Measurements from ENCODE around the gene JAM3. TPM values are rescaled to one million over a fixed set of nuclear protein-coding genes. Genes with fewer than 3 reads are reported as not detected.
A peak's percentile ranks its signal among the peaks of the same experiment; 100 is the strongest.

The JAM3 gene
- total RNA-seq, 4 donors from 2014 or later, result 13.3 to 36.0 (median 16.8) TPM

DNA sequence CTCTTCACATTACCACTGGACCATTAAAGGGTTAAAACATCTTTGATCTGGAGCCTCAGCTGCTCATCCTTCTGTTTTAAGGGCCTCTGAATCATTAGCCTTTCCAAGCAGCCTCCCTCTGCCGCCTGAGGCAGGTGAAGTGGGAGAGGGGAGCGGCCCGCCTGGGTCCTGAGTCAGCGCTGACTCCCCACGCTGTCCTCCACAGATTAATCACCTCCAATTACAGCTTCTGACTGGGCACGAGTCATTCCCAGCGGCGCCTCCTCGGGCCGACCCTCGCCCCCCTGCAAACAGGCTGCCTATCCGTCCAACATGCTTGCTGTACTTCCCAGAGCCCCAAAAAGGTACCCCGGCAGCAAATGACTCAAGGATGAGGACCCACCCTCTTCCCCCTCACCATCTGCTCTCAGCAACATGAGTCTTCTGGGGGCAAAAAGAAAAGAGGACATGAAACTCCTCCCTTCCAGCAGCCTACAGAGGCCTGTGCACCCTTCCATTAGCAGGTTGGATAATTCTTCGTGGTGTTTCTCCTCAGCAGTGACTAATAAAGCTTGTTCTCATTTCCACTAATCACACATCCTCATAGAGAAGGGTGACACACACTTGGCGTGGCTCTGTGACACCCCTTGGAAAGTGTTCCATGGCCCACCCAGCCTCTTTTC, 44.3 kb upstream of the JAM3 start:
- intact Hi-C loops (cut with DNase I), result no loop called here
- Histone ChIP-seq H3K4me3 (replicated peaks in 1 of 3) (no peak overlapping the region), H3K9me3 (no peaks in the 10 kb centered on the region), H3K4me1 (no peaks in the 10 kb centered on the region), H3K27me3 (no peaks in the 10 kb centered on the region), H3K27ac (no peak overlapping the region), H3K36me3 (no peaks in the 10 kb centered on the region)
- no peak for DNase-seq
- 65 to 74% methylated on average over 15 of the region's 15 CpGs for WGBS, 2 donors
- TF ChIP-seq POLR2A (IDR thresholded peaks at IDR 0.05), result no peak
- TF ChIP-seq, protein P1, sequence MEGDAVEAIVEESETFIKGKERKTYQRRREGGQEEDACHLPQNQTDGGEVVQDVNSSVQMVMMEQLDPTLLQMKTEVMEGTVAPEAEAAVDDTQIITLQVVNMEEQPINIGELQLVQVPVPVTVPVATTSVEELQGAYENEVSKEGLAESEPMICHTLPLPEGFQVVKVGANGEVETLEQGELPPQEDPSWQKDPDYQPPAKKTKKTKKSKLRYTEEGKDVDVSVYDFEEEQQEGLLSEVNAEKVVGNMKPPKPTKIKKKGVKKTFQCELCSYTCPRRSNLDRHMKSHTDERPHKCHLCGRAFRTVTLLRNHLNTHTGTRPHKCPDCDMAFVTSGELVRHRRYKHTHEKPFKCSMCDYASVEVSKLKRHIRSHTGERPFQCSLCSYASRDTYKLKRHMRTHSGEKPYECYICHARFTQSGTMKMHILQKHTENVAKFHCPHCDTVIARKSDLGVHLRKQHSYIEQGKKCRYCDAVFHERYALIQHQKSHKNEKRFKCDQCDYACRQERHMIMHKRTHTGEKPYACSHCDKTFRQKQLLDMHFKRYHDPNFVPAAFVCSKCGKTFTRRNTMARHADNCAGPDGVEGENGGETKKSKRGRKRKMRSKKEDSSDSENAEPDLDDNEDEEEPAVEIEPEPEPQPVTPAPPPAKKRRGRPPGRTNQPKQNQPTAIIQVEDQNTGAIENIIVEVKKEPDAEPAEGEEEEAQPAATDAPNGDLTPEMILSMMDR (IDR thresholded peaks at IDR 0.05), result no peak

DNA sequence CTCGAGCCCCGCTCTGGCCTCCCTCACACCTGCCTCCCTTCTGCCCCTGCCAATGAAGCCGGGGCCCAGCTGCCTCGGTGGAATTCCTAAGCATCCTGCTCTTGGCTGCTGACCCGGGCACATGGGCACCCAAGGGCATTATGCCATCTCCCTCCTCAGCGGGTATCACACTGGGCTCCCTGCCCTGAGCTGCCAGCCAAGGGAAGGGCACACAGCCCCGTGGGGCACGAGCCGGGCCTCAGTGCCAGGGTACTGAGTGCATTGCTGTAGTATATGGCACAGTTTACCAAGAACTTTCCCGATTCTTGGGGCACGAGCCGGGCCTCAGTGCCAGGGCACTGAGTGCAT, 43.8 kb upstream of the JAM3 start:
- no peaks in the 10 kb centered on the region for H3K4me1 ChIP-seq
- H3K27me3 ChIP-seq, result no peaks in the 10 kb centered on the region
- no peaks in the 10 kb centered on the region for H3K9me3 ChIP-seq
- no peak overlapping the region for H3K27ac ChIP-seq
- intact Hi-C loops (cut with DNase I), result no loop called here
- WGBS, 2 donors, result 91 to 94% methylated on average over 12 of the region's 12 CpGs
- no peak for DNase-seq
- no peak overlapping the region for H3K4me3 ChIP-seq (replicated peaks in 1 of 3)
- TF ChIP-seq POLR2A (IDR thresholded peaks at IDR 0.05), result no peak
- TF ChIP-seq, protein P1 (IDR thresholded peaks at IDR 0.05), result no peak
- no peaks in the 10 kb centered on the region for H3K36me3 ChIP-seq

DNA sequence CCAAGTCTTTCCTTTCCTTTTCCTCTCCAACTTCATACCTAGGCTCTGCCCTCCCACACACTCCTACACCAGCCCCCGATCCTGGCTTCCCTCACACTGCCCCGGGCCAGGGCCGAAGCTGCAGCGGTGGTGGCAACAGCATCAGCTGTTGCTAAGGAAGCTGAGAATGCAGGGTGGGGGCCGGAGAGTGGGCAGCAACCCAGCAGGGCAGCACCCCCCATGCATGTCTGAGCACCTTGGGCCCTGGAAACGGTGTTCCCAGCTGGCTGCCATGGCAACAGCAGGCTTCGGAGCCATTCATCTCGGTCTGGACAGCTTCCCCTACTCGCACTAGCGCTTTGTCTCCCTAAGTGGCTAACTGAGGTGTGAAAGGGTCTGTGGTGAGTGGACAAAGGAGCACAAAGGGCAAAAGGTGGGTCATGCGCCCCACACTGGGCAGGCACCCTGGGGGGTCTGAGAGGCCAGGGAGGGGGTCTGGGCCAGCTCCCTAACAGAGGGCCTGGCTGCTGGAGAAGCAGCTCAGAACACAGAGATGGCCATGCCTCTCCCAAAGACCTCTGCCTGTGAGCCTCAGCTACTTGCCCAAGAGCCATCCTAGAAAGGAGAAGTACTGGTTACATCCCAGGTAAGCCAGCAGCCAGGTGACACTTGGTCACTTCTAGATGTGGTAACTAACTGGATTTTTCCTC, 42.1 kb upstream of the JAM3 start:
- TF ChIP-seq, protein P1 (IDR thresholded peaks at IDR 0.05), result no peak
- no peak for TF ChIP-seq POLR2A (IDR thresholded peaks at IDR 0.05)
- Histone ChIP-seq H3K4me3 (replicated peaks in 1 of 3) (no peak overlapping the region), H3K4me1 (no peaks in the 10 kb centered on the region), H3K27me3 (no peaks in the 10 kb centered on the region), H3K9me3 (no peaks in the 10 kb centered on the region), H3K27ac (no peak overlapping the region), H3K36me3 (no peaks in the 10 kb centered on the region)
- 15 to 18% methylated on average over 10 to 11 of the region's 11 CpGs for WGBS, 2 donors
- peak; percentile 57 to 72 for DNase-seq
- intact Hi-C loops (cut with DNase I), result no loop called here

DNA sequence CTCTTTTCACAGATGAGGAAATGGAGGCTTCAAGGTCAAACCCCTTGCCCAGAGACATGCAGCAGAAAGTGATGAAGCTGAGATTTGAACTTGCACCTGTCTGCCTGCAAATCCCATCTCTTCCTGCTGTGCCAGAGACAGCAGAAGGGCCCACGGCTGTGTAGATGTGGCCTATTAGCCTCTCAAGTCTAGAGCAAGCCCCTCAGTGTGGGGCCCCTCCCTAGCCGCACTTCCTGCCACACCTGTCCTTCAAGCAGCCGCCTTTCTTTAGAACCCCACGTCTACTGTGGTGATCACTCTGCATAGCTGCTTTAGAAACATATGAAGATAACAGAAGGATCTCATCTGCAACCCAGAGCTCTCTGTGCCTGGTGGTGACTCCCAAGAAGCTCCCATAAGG, 41.2 kb upstream of the JAM3 start:
- WGBS, 2 donors, result 72 to 100% methylated on average over 2 to 4 of the region's 4 CpGs
- Histone ChIP-seq H3K27ac (no peak overlapping the region), H3K4me1 (no peaks in the 10 kb centered on the region), H3K4me3 (replicated peaks in 1 of 3) (no peak overlapping the region), H3K36me3 (no peaks in the 10 kb centered on the region), H3K27me3 (no peaks in the 10 kb centered on the region), H3K9me3 (no peaks in the 10 kb centered on the region)
- TF ChIP-seq, protein P1 (IDR thresholded peaks at IDR 0.05), result no peak
- TF ChIP-seq POLR2A (IDR thresholded peaks at IDR 0.05), result no peak
- intact Hi-C loops (cut with DNase I), result no loop called here
- DNase-seq, result no peak

DNA sequence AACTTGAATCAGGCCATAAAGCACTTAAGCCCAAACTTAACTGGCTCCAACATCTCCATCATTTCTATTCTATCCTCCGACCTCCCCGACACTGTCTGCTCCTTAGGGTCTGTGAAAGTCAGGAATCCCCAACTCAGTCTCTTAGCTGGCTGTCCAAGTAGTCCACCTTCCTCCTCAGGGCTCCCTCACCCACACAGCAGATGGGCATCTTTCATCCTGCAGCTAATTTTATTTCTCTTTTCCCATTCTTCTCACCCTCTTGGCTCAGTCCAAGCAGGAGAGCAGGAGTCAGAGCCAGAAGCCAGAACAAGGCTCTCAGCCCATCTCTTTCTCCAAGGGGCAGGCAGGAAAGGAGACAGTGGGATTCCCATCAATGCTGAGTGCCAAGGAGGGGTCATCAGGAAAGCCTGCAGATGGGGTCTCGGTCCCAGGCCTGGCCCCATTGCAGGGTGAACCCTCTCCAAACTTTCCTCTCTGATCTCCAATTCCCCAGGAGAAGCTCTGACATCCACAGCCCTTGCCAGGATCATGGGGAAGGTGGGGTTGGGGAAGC, 40.4 kb upstream of the JAM3 start:
- intact Hi-C loops (cut with DNase I), result no loop called here
- DNase-seq, result no peak

More for the DNA sequence above, 40.4 kb upstream of the JAM3 start:
- WGBS, 2 donors, result 77 to 93% methylated on average over 3 of the region's 3 CpGs
- no peak overlapping the region for H3K27ac ChIP-seq
- no peak for TF ChIP-seq POLR2A (IDR thresholded peaks at IDR 0.05)
- TF ChIP-seq, protein P1 (IDR thresholded peaks at IDR 0.05), result no peak
- peaks cover under 1 to 4% of the 10 kb centered on the region in 2 donors for H3K4me1 ChIP-seq
- no peaks in the 10 kb centered on the region for H3K27me3 ChIP-seq
- no peak overlapping the region for H3K4me3 ChIP-seq (replicated peaks in 1 of 3)
- no peaks in the 10 kb centered on the region for H3K9me3 ChIP-seq
- H3K36me3 ChIP-seq, result no peaks in the 10 kb centered on the region
